Activated T-cell treated with anti-CD3 and anti-CD28 coated beads, Interleukin-2, amount 50 U/mL, for 72 hours (primary cell): ENCODE measurements around the gene FRY. TPM values are rescaled to one million over a fixed set of nuclear protein-coding genes. Genes with fewer than 3 reads are reported as not detected.

Experiments
- ATAC-seq, 2 donors: fragments of 150-1000 bp; cut with Tn5 transposase; replicated peaks in 1 of 2; 2 replicates each; pipeline ENCODE4 v1.10.0; 2021; ENCODE audit warnings: moderate library complexity in 2 of 2, mild to moderate bottlenecking in 1 of 2
- DNase-seq, 2 donors: peaks; one replicate each; pipeline ENCODE4 v3.0.0; 2021 to 2022; ENCODE audit warnings: mixed read lengths in 1 of 2
- H3K27ac Mint-ChIP-seq: one replicate; pipeline ENCODE4 v1.8.0; 2022; ENCODE audit warnings: mild to moderate bottlenecking, moderate library complexity, mixed read lengths
- H3K27me3 Mint-ChIP-seq: one replicate; pipeline ENCODE4 v1.8.0; 2022; ENCODE audit warnings: low read depth, mixed read lengths
- H3K36me3 Mint-ChIP-seq, 2 donors: one replicate each; pipeline ENCODE4 v1.8.0; 2022; ENCODE audit warnings: mixed read lengths in 2 of 2, mild to moderate bottlenecking in 1 of 2; ENCODE audit not compliant: insufficient read depth in 2 of 2
- H3K4me1 Mint-ChIP-seq: one replicate; pipeline ENCODE4 v1.8.0; 2022; ENCODE audit warnings: low read depth, mixed read lengths
- H3K4me3 Mint-ChIP-seq, 2 donors: one replicate each; pipeline ENCODE4 v1.8.0; 2022; ENCODE audit warnings: mild to moderate bottlenecking in 2 of 2, mixed read lengths in 2 of 2, moderate library complexity in 2 of 2
- H3K9me3 Mint-ChIP-seq, 2 donors: one replicate each; pipeline ENCODE4 v1.8.0; 2022; ENCODE audit warnings: mixed read lengths in 2 of 2
- total RNA-seq, 2 donors: library from RNA; stranded (reverse); gene quantifications; one replicate each; pipeline ENCODE4 v1.2.3, GENCODE V29; 2022

The FRY gene
- total RNA-seq, 2 donors from 2014 or later: 6.5 to 7.6 TPM

- no peak for DNase-seq
- H3K9me3 Mint-ChIP-seq: no peaks in the 10 kb centered on the region
- no peak for ATAC-seq
- peaks cover 20% of the 10 kb centered on the region for H3K4me1 Mint-ChIP-seq
- H3K27me3 Mint-ChIP-seq: no peaks in the 10 kb centered on the region
- H3K4me3 Mint-ChIP-seq: no peak overlapping the region
- H3K27ac Mint-ChIP-seq: no peak overlapping the region
- peaks cover 11 to 12% of the 10 kb centered on the region in 2 donors for H3K36me3 Mint-ChIP-seq
These were observed 286.3 kb downstream of the FRY start for GRCh38 chr13:32317716-32318465.

DNA sequence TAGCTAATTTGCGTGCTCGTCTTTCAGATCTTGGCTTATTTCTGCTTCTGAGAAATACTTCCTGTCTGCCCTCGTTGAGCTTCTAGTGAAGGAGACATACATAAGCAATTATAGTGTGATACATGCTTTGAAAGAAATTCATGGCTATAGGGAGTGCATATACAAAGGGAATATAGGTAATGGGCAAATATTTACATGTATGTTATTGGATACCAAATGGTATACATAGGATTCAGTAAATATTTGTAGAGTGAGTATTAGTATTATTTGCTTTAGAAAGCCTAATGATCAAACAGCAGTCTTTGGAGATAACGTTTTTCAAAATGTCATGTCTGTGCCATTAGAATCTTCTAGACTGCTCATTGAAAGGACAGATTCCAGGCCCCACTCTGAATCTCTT, 289.0 kb downstream of the FRY start:
- Mint-ChIP-seq H3K27me3 (no peaks in the 10 kb centered on the region), H3K36me3 (peaks cover 12 to 14% of the 10 kb centered on the region in 2 donors)
- ATAC-seq: no peak

GRCh38 chr13:32323912-32324311, 292.3 kb downstream of the FRY start:
- peaks cover 5% of the 10 kb centered on the region for H3K4me1 Mint-ChIP-seq
- H3K9me3 Mint-ChIP-seq: no peaks in the 10 kb centered on the region
- H3K4me3 Mint-ChIP-seq: no peak overlapping the region
- DNase-seq: no peak
- no peak overlapping the region for H3K27ac Mint-ChIP-seq
- H3K27me3 Mint-ChIP-seq: no peaks in the 10 kb centered on the region
- peaks cover 12 to 14% of the 10 kb centered on the region in 2 donors for H3K36me3 Mint-ChIP-seq
- ATAC-seq: no peak

More for the DNA sequence above, 289.0 kb downstream of the FRY start:
- no peak overlapping the region for H3K4me3 Mint-ChIP-seq
- DNase-seq: no peak
- H3K4me1 Mint-ChIP-seq: peaks cover 11% of the 10 kb centered on the region
- H3K27ac Mint-ChIP-seq: no peak overlapping the region
- H3K9me3 Mint-ChIP-seq: no peaks in the 10 kb centered on the region

DNA sequence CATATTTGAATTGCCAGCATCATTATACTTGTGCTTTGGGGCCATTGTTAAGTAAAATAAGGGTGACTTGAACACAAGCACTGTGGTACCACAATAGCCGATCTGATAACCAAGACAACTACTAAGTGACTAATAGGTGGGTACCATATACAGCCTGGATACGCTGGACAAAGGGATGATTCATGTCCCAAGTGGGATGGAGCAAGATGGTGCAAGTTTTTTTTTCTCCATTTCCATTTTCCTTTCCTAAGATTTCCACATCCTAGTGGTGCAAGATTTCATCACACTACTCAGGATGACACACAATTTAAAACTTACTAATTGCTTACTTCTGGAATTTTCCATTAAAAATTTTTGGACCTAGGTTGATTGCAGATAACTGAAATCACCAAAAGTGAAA, 298.9 kb downstream of the FRY start:
- peaks cover 21 to 40% of the 10 kb centered on the region in 2 donors for H3K36me3 Mint-ChIP-seq
- no peak for DNase-seq
- H3K9me3 Mint-ChIP-seq: peaks cover 0 to 4% of the 10 kb centered on the region in 2 donors
- H3K27me3 Mint-ChIP-seq: no peaks in the 10 kb centered on the region
- ATAC-seq: no peak
- no peak overlapping the region for H3K27ac Mint-ChIP-seq
- H3K4me1 Mint-ChIP-seq: no peaks in the 10 kb centered on the region
- no peak overlapping the region for H3K4me3 Mint-ChIP-seq

- H3K36me3 Mint-ChIP-seq: peaks cover 27 to 66% of the 10 kb centered on the region in 2 donors
These were observed 303.1 kb downstream of the FRY start for GRCh38 chr13:32334671-32335070.

DNA sequence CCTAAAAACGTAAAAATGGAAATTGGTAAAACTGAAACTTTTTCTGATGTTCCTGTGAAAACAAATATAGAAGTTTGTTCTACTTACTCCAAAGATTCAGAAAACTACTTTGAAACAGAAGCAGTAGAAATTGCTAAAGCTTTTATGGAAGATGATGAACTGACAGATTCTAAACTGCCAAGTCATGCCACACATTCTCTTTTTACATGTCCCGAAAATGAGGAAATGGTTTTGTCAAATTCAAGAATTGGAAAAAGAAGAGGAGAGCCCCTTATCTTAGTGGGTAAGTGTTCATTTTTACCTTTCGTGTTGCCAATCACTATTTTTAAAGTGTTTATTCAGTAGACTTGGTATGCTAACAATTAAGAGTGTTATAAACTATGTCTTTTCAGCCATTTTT, 309.3 kb downstream of the FRY start:
- DNase-seq (no peak), ATAC-seq (no peak)
- Mint-ChIP-seq H3K4me3 (no peak overlapping the region), H3K27ac (no peak overlapping the region), H3K36me3 (peaks cover 4 to 30% of the 10 kb centered on the region in 2 donors), H3K27me3 (no peaks in the 10 kb centered on the region), H3K4me1 (no peaks in the 10 kb centered on the region), H3K9me3 (no peaks in the 10 kb centered on the region)

More at GRCh38 chr13:32334671-32335070, 303.1 kb downstream of the FRY start:
- ATAC-seq: no peak
- Mint-ChIP-seq H3K9me3 (peaks cover 0 to 4% of the 10 kb centered on the region in 2 donors), H3K4me3 (no peak overlapping the region), H3K27me3 (no peaks in the 10 kb centered on the region), H3K4me1 (no peaks in the 10 kb centered on the region), H3K27ac (no peak overlapping the region)
- no peak for DNase-seq

GRCh38 chr13:32347651-32348050, 316.1 kb downstream of the FRY start:
- DNase-seq (no peak), ATAC-seq (no peak)
- Mint-ChIP-seq H3K27me3 (no peaks in the 10 kb centered on the region), H3K4me3 (no peak overlapping the region), H3K9me3 (no peaks in the 10 kb centered on the region), H3K27ac (peak overlapping the region; percentile 73), H3K4me1 (peaks cover 5% of the 10 kb centered on the region), H3K36me3 (peaks cover 9 to 30% of the 10 kb centered on the region in 2 donors)
